Right lobe of liver (tissue), 6 donors: ENCODE results near the gene KRTAP2-3. TPM values are rescaled to one million over a fixed set of nuclear protein-coding genes. Genes with fewer than 3 reads are reported as not detected.

Experiments used
- ATAC-seq, 4 donors: fragments of 200-7000 bp; cut with Tn5 transposase; one replicate each; pipeline ENCODE4 v1.9.1; 2020; ENCODE audit warnings: mild to moderate bottlenecking in 4 of 4, moderate library complexity in 4 of 4
- DNase-seq, 3 donors: peaks; one replicate each; pipeline ENCODE4 v3.0.0-alpha.2; 2020
- H3K27ac ChIP-seq, 3 donors: fragments of 200-600 bp; one replicate each; pipeline ENCODE4 v1.8.0; 2022
- H3K27me3 ChIP-seq, 2 donors: fragments of 200-600 bp; one replicate each; pipeline ENCODE4 v1.8.0; 2022
- H3K36me3 ChIP-seq, 4 donors: fragments of 200-600 bp; sonication (generic) in 1 of 4; one replicate each; pipeline versions ENCODE4 v1.5.1 to v1.8.0; 2017 to 2022; ENCODE audit warnings: control low read depth in 1 of 4
- H3K4me1 ChIP-seq, 4 donors: fragments of 200-600 bp; sonication (generic) in 1 of 4; one replicate each; pipeline versions ENCODE4 v1.5.1 to v1.8.0; 2017 to 2022; ENCODE audit warnings: control low read depth in 1 of 4
- H3K4me3 ChIP-seq, 3 donors: fragments of 200-600 bp; one replicate each; pipeline ENCODE4 v1.8.0; 2022
- H3K9me3 ChIP-seq, 4 donors: fragments of 200-600 bp; sonication (generic) in 1 of 4; one replicate each; pipeline versions ENCODE4 v1.5.1 to v1.8.0; 2017 to 2022; ENCODE audit warnings: control low read depth in 1 of 4
- CTCF ChIP-seq, 4 donors: fragments of 200-600 bp in 3 of 4; fragments of 450-650 bp in 1 of 4; IDR thresholded peaks; one replicate each; pipeline versions ENCODE4 v1.5.1 to v1.8.0; 2016 to 2022; ENCODE audit warnings: antibody characterized with exemption in 4 of 4, mild to moderate bottlenecking in 2 of 4
- POLR2A ChIP-seq: fragments of 450-650 bp; IDR thresholded peaks from one replicate; pipeline ENCODE4 v1.6.1; 2017; ENCODE audit warnings: antibody characterized with exemption, mild to moderate bottlenecking
- WGBS: methylation state at CpG from one replicate; pipeline ENCODE4 v1.1.6; 2018; ENCODE audit warnings: low coverage, low lambda C conversion rate; ENCODE audit not compliant: insufficient coverage; ENCODE audit errors: missing lambda C conversion rate; 5-methylcytosine and 5-hydroxymethylcytosine counted together
- intact Hi-C, 2 donors: fragments of 100-400 bp; cut with DNase I; formaldehyde crosslinking; loops; one replicate each; pipeline versions ENCODE4 v1.11.2 to v1.14.1; 2022
- total RNA-seq, 6 experiments: library from RNA; depleted of rRNA in 2 of 6; stranded (reverse); fragments of >200 nt in 2 of 6; fragmentation: NEBNext Ultra II Directional in 3 of 6; extraction: Animal tissue kit (Norgen Biotek cat#: 25700) in 3 of 6; gene quantifications; one replicate each; pipeline versions ENCODE4 v1.1.0 to v1.2.4, GENCODE V29; 2016 to 2023
- donor health status: DM: no; HTN: yes; CAD: no.
- donor health status: DM: no; HTN: no; CAD: no.
- donor health status: DM: no; HTN: no; CAD: no.
- donor health status: DM: no; HTN: yes; CAD: no.
- donor health status: DM: no; HTN: yes; CAD: no.

KRTAP2-3 gene
- total RNA-seq, 6 experiments from 2014 or later: not detected

GRCh38 chr17:41073676-41074075, 13.8 kb upstream of the KRTAP2-3 start:
- WGBS: 73% methylated on average over 2 of the region's 2 CpGs
- intact Hi-C loops: no loop called here
- ATAC-seq: no peak
- H3K27ac ChIP-seq: no peak overlapping the region
- H3K4me3 ChIP-seq: no peak overlapping the region
- H3K36me3 ChIP-seq: no peaks in the 10 kb centered on the region
- no peaks in the 10 kb centered on the region for H3K4me1 ChIP-seq
- DNase-seq: no peak
- TF ChIP-seq CTCF (IDR thresholded peaks at IDR 0.05) (no peak), POLR2A (no peak)
- H3K27me3 ChIP-seq: no peaks in the 10 kb centered on the region
- no peaks in the 10 kb centered on the region for H3K9me3 ChIP-seq

- Histone ChIP-seq H3K9me3 (no peaks in the 10 kb centered on the region), H3K27ac (no peak overlapping the region), H3K27me3 (no peaks in the 10 kb centered on the region), H3K4me3 (no peak overlapping the region), H3K36me3 (no peaks in the 10 kb centered on the region), H3K4me1 (no peaks in the 10 kb centered on the region)
- intact Hi-C loops: no loop called here
- no peak for DNase-seq
- ATAC-seq: no peak
- 67% methylated on average over 5 of the region's 5 CpGs for WGBS
- no peak for TF ChIP-seq POLR2A
- no peak for TF ChIP-seq CTCF (IDR thresholded peaks at IDR 0.05)
Observed at GRCh38 chr17:41071606-41072360, 11.9 kb upstream of the KRTAP2-3 start.

GRCh38 chr17:41069031-41069430, 9.1 kb upstream of the KRTAP2-3 start:
- H3K36me3 ChIP-seq: no peaks in the 10 kb centered on the region
- no peak overlapping the region for H3K4me3 ChIP-seq
- WGBS: 54% methylated on average over 3 of the region's 3 CpGs
- TF ChIP-seq CTCF (IDR thresholded peaks at IDR 0.05) (no peak), POLR2A (no peak)
- H3K9me3 ChIP-seq: no peaks in the 10 kb centered on the region
- ATAC-seq: no peak
- no peaks in the 10 kb centered on the region for H3K27me3 ChIP-seq
- H3K27ac ChIP-seq: no peak overlapping the region
- DNase-seq: no peak
- intact Hi-C loops: no loop called here
- H3K4me1 ChIP-seq: no peaks in the 10 kb centered on the region

DNA sequence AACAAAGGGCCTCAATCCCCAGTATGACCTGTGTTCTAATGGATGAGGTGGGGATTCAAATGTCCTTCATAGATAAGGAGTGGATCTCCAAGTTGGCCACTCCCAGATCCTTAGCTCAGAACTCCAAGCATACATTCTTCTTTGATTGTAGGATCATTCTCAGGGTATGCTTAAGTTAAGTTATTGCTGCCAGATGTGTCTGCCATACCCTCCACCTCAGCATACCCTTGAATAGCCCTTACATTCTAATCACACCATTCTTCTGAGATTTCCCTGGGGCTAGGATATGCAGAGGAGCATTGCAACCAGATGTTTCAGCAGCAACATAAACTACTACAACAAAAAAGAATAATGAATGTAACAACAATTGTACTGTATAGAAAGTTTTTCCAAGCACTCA, 7.4 kb upstream of the KRTAP2-3 start:
- no peak for ATAC-seq
- DNase-seq: no peak
- H3K4me1 ChIP-seq: no peaks in the 10 kb centered on the region
- intact Hi-C loops: no loop called here
- H3K36me3 ChIP-seq: no peaks in the 10 kb centered on the region
- H3K9me3 ChIP-seq: no peaks in the 10 kb centered on the region
- no peak overlapping the region for H3K27ac ChIP-seq
- H3K4me3 ChIP-seq: no peak overlapping the region
- H3K27me3 ChIP-seq: peaks cover 0 to 1% of the 10 kb centered on the region in 2 donors
- TF ChIP-seq CTCF (IDR thresholded peaks at IDR 0.05) (no peak), POLR2A (no peak)
